H1 (cell line): ENCODE data around the gene CELF1. TPM values are rescaled to one million over a fixed set of nuclear protein-coding genes. Genes with fewer than 3 reads are reported as not detected.

Experiments
- CTCF ChIA-PET: fragments of 300-600 bp; sonication (Branson Sonifier 250); formaldehyde crosslinking; loops from one replicate; lab custom pipeline; 2021; ENCODE audit not compliant: partially characterized antibody; lab: Charles Lee
- POLR2A ChIA-PET: fragments of 300-600 bp; sonication (Branson Sonifier 250); formaldehyde crosslinking; loops from one replicate; lab custom pipeline; 2021; ENCODE audit warnings: inconsistent platforms; ENCODE audit not compliant: partially characterized antibody; lab: Charles Lee
- DNase-seq, 2 experiments: peaks; one replicate each; pipeline versions ENCODE4 v3.0.0 to v3.0.0-alpha.2; 2010 to 2022; ENCODE audit warnings: low spot score in 2 of 2, low read depth in 1 of 2, mixed read lengths in 1 of 2
- FAIRE-seq: peaks from 2 replicates; lab custom pipeline; 2011; peaks lifted over from hg19 to GRCh38; lab: Jason Lieb, UNC
- H2AFZ ChIP-seq: 2 replicates; pipeline ENCODE4 v1.8.1; 2012; ENCODE audit warnings: low read length, inconsistent platforms
- H2AK5ac ChIP-seq: 2 replicates; pipeline ENCODE4 v1.6.1; 2013; ENCODE audit warnings: low read depth, low read length
- H2BK120ac ChIP-seq: replicated peaks from 2 replicates; pipeline ENCODE3; 2013; ENCODE audit warnings: low read depth, low read length, inconsistent platforms
- H2BK12ac ChIP-seq: 2 replicates; pipeline ENCODE4 v1.6.1; 2013; ENCODE audit warnings: low read depth, low read length
- H2BK15ac ChIP-seq: 2 replicates; pipeline ENCODE4 v1.6.1; 2013; ENCODE audit warnings: low read length
- H2BK20ac ChIP-seq: 2 replicates; pipeline ENCODE4 v1.6.1; 2013; ENCODE audit warnings: low read length
- H2BK5ac ChIP-seq: 2 replicates; pipeline ENCODE4 v1.6.1; 2013; ENCODE audit warnings: low read depth, low read length
- H3K14ac ChIP-seq: 2 replicates; pipeline ENCODE4 v1.6.1; 2013; ENCODE audit warnings: inconsistent platforms; ENCODE audit not compliant: insufficient read length
- H3K18ac ChIP-seq: 2 replicates; pipeline ENCODE4 v1.6.1; 2013; ENCODE audit warnings: low read length; ENCODE audit errors: extremely low read depth
- H3K23ac ChIP-seq: 2 replicates; pipeline ENCODE4 v1.6.1; 2013; ENCODE audit warnings: inconsistent platforms; ENCODE audit not compliant: insufficient read length
- H3K23me2 ChIP-seq: 2 replicates; pipeline ENCODE4 v1.6.1; 2013; ENCODE audit warnings: low read depth, low read length
- H3K27ac ChIP-seq: 2 replicates; pipeline ENCODE4 v1.6.1; 2011; ENCODE audit warnings: low read depth, low read length, inconsistent platforms
- H3K27me3 ChIP-seq, 4 experiments: replicated peaks in 1 of 4; 1 replicate in 1 of 4; 2 replicates in 3 of 4; pipeline versions ENCODE4 v1.6.1 to v1.8.1; 2011 to 2013; ENCODE audit warnings: low read length in 3 of 4, mild to moderate bottlenecking in 3 of 4, inconsistent platforms in 2 of 4, mixed read lengths in 2 of 4, moderate library complexity in 1 of 4; ENCODE audit not compliant: control insufficient read depth in 3 of 4, insufficient read depth in 3 of 4; ENCODE audit errors: extremely low read depth in 1 of 4
- H3K36me3 ChIP-seq, 4 experiments: 2 replicates each; pipeline versions ENCODE4 v1.6.1 to v1.8.1; 2011 to 2013; ENCODE audit warnings: mild to moderate bottlenecking in 4 of 4, low read length in 3 of 4, moderate library complexity in 2 of 4, control low read depth in 1 of 4, inconsistent platforms in 1 of 4; ENCODE audit not compliant: insufficient read depth in 4 of 4, control insufficient read depth in 2 of 4
- H3K4ac ChIP-seq: replicated peaks from 2 replicates; pipeline ENCODE3; 2013; ENCODE audit warnings: low read length, low read depth, mixed read lengths, inconsistent platforms; ENCODE audit not compliant: insufficient read length
- H3K4me1 ChIP-seq, 4 experiments: replicated peaks in 1 of 4; 1 replicate in 1 of 4; 2 replicates in 3 of 4; pipeline versions ENCODE4 v1.6.1 to v1.8.1; 2011 to 2013; ENCODE audit warnings: low read length in 3 of 4, inconsistent platforms in 2 of 4, mixed read lengths in 1 of 4; ENCODE audit not compliant: insufficient read depth in 4 of 4, control insufficient read depth in 3 of 4
- H3K4me2 ChIP-seq, 2 experiments: 2 replicates each; pipeline versions ENCODE4 v1.6.1 to v1.8.1; 2011 to 2013; ENCODE audit warnings: low read depth in 2 of 2, low read length in 2 of 2, control low read depth in 1 of 2, inconsistent platforms in 1 of 2, mild to moderate bottlenecking in 1 of 2; ENCODE audit not compliant: insufficient read depth in 1 of 2
- H3K4me3 ChIP-seq, 4 experiments: fragments of 200-600, 300-600 bp in 1 of 4; sonication (generic), shearing (Covaris generic), sonication (Bioruptor Twin) in 1 of 4; 2 replicates each; pipeline versions ENCODE4 v1.5.1 to v1.8.1; 2011 to 2016; ENCODE audit warnings: low read length in 4 of 4, low read depth in 3 of 4, control low read depth in 2 of 4, inconsistent platforms in 2 of 4, mild to moderate bottlenecking in 2 of 4, mixed read lengths in 1 of 4, moderate library complexity in 1 of 4; ENCODE audit not compliant: insufficient read depth in 2 of 4; ENCODE audit errors: extremely low read depth in 1 of 4
- H3K56ac ChIP-seq: replicated peaks from 2 replicates; pipeline ENCODE3; 2013; ENCODE audit warnings: low read depth, mild to moderate bottlenecking, mixed read lengths, low read length, inconsistent platforms; ENCODE audit not compliant: insufficient read length
- H3K79me1 ChIP-seq: 2 replicates; pipeline ENCODE4 v1.6.1; 2013; ENCODE audit warnings: low read depth, low read length, control low read depth
- H3K79me2 ChIP-seq, 2 experiments: 2 replicates each; pipeline versions ENCODE4 v1.6.1 to v1.8.1; 2012 to 2013; ENCODE audit warnings: low read length in 2 of 2, mild to moderate bottlenecking in 2 of 2, inconsistent platforms in 1 of 2; ENCODE audit not compliant: insufficient read depth in 2 of 2, control insufficient read depth in 1 of 2
- H3K9ac ChIP-seq, 4 experiments: replicated peaks in 1 of 4; 1 replicate in 1 of 4; 2 replicates in 3 of 4; pipeline versions ENCODE4 v1.6.1 to v1.8.1; 2011 to 2013; ENCODE audit warnings: low read depth in 3 of 4, low read length in 3 of 4, control low read depth in 2 of 4, mild to moderate bottlenecking in 2 of 4, moderate library complexity in 2 of 4, inconsistent platforms in 1 of 4; ENCODE audit errors: extremely low read depth in 1 of 4
- H3K9me3 ChIP-seq, 2 experiments: 2 replicates each; pipeline versions ENCODE4 v1.6.1 to v1.8.1; 2012 to 2013; ENCODE audit warnings: mild to moderate bottlenecking in 2 of 2, moderate library complexity in 2 of 2, control low read depth in 1 of 2, inconsistent platforms in 1 of 2, low read depth in 1 of 2, low read length in 1 of 2, mixed read lengths in 1 of 2; ENCODE audit not compliant: insufficient read depth in 2 of 2
- H4K20me1 ChIP-seq, 2 experiments: replicated peaks in 1 of 2; 2 replicates each; pipeline versions ENCODE3 to v1.8.1; 2011 to 2013; ENCODE audit warnings: inconsistent platforms in 2 of 2, low read length in 2 of 2, mild to moderate bottlenecking in 1 of 2; ENCODE audit not compliant: insufficient read depth in 2 of 2, control insufficient read depth in 1 of 2
- H4K5ac ChIP-seq: 2 replicates; pipeline ENCODE4 v1.6.1; 2013; ENCODE audit warnings: low read length, low read depth, mixed read lengths, inconsistent platforms; ENCODE audit not compliant: insufficient read length
- H4K8ac ChIP-seq: 2 replicates; pipeline ENCODE4 v1.8.0; 2013; ENCODE audit warnings: mild to moderate bottlenecking, moderate library complexity, low read length, inconsistent platforms; ENCODE audit not compliant: insufficient read depth; ENCODE audit errors: extremely low read depth
- H4K91ac ChIP-seq: replicated peaks from 2 replicates; pipeline ENCODE3; 2013; ENCODE audit warnings: low read length, mixed read lengths, inconsistent platforms; ENCODE audit not compliant: insufficient read length
- JUND ChIP-seq: IDR thresholded peaks from 2 replicates; pipeline ENCODE4 v1.6.1; 2011; ENCODE audit warnings: mild to moderate bottlenecking, improper control_type of control experiment, low read length
- POU5F1 ChIP-seq: IDR thresholded peaks from 2 replicates; pipeline ENCODE4 v1.6.1; 2011; ENCODE audit warnings: low read depth, mild to moderate bottlenecking, low read length, moderate library complexity
- WGBS, 2 experiments: shearing (Covaris generic) in 1 of 2; methylation state at CpG; one replicate each; pipeline versions ENCODE4 v1.1.6 to v1.1.7; 2013 to 2015; ENCODE audit warnings: low lambda C conversion rate in 2 of 2, mixed read lengths in 2 of 2, inconsistent platforms in 1 of 2, low coverage in 1 of 2, missing lambda C conversion rate in 1 of 2; ENCODE audit not compliant: insufficient replicate concordance in 2 of 2, insufficient coverage in 1 of 2, insufficient read length in 1 of 2; ENCODE audit errors: extremely low coverage in 1 of 2, missing lambda C conversion rate in 1 of 2; 5-methylcytosine and 5-hydroxymethylcytosine counted together
- polyA plus RNA-seq, 7 experiments: library from polyadenylated mRNA; depleted of rRNA in 3 of 7; stranded (reverse) in 5 of 7; unstranded in 2 of 7; fragments of >200 nt in 5 of 7; fragments of 200-250 nt in 2 of 7; gene quantifications; 1 replicate in 5 of 7; 2 replicates in 1 of 7; 4 replicates in 1 of 7; pipeline versions ENCODE4 v1.2.1 to v1.2.3, GENCODE V29; 2011 to 2013; ENCODE audit warnings: missing spikeins in 2 of 7, mixed read lengths in 2 of 7
- total RNA-seq: library from RNA; stranded (reverse); fragmentation: NEBNext Ultra II Directional; extraction: Animal tissue kit (Norgen Biotek cat#: 25700); gene quantifications from 2 replicates; pipeline ENCODE4 v1.2.1, GENCODE V29; 2021

Gene CELF1
- total and polyA plus RNA-seq, 2 of the 8 experiments (the other 6 are each of a cell fraction or from before 2014, with no cell fraction given): 131 to 197 TPM

GRCh38 chr11:47523490-47524225 lies 29.3 kb downstream of the CELF1 start:
- H3K18ac ChIP-seq: no peak overlapping the region
- no peak overlapping the region for H4K91ac ChIP-seq
- H2AK5ac ChIP-seq: no peak overlapping the region; the same call in 1 of the 2 replicates
- H3K9ac ChIP-seq: peak overlapping the region in 1 of 4 experiments; percentile 4; a peak in 2 of 7 replicates
- H2BK15ac ChIP-seq: no peak overlapping the region
- no peaks in the 10 kb centered on the region; a peak in 1 of 8 replicates for H3K36me3 ChIP-seq
- peaks cover 21 to 99% of the 10 kb centered on the region in 2 experiments for H3K79me2 ChIP-seq
- no peak for FAIRE-seq
- no peak overlapping the region for H3K4ac ChIP-seq
- H3K23me2 ChIP-seq: no peaks in the 10 kb centered on the region
- no peak overlapping the region for H2BK12ac ChIP-seq
- no peak overlapping the region for H3K27ac ChIP-seq
- POLR2A ChIA-PET: interaction anchor here (1.0 kb wide), 1 partner anchor 11 kb away, joined by 4 read pairs; no protein-coding TSS in a partner anchor
- no peak overlapping the region for H3K14ac ChIP-seq
- no peak overlapping the region for H2BK20ac ChIP-seq
- WGBS, 2 experiments: 58% methylated on average over 3 of the region's 3 CpGs; no CpG with 5 or more reads in 1 of the 2 experiments
- TF ChIP-seq JUND (peak; percentile 47; the same call in 1 of the 2 replicates), POU5F1 (no peak)
- H2AFZ ChIP-seq: no peak overlapping the region
- H3K79me1 ChIP-seq: peaks cover 7% of the 10 kb centered on the region
- peak overlapping the region; percentile 55; the same call in 1 of the 2 replicates for H2BK5ac ChIP-seq
- H3K56ac ChIP-seq: no peak overlapping the region
- H3K4me1 ChIP-seq: peaks cover 0 to 16% (median 13%) of the 10 kb centered on the region in 4 experiments; a peak in 5 of 7 replicates
- no peak overlapping the region for H3K4me3 ChIP-seq
- H3K27me3 ChIP-seq: no peaks in the 10 kb centered on the region
- H3K9me3 ChIP-seq: no peaks in the 10 kb centered on the region
- H4K5ac ChIP-seq: no peak overlapping the region
- H3K4me2 ChIP-seq: peak overlapping the region; percentile 38 to 41; a peak in 2 of 4 replicates
- no peak overlapping the region for H2BK120ac ChIP-seq
- peaks cover 31 to 41% of the 10 kb centered on the region in 2 experiments for H4K20me1 ChIP-seq
- no peak overlapping the region for H4K8ac ChIP-seq
- no peak for DNase-seq
- H3K23ac ChIP-seq: no peak overlapping the region
- CTCF ChIA-PET: interaction anchor here (0.6 to 1.5 kb wide), 3 partner anchors 15 to 92 kb away, joined by 3 to 4 read pairs (median 3); no protein-coding TSS in a partner anchor
